Liver (tissue), 9 donors: ENCODE data around the gene MLN. TPM values are rescaled to one million over a fixed set of nuclear protein-coding genes. Genes with fewer than 3 reads are reported as not detected.

ENCODE experiments used
- DNase-seq: peaks from one replicate; pipeline ENCODE4 v3.0.0-alpha.2; 2017; ENCODE audit warnings: low spot score
- H3K27ac ChIP-seq, 2 donors: one replicate each; pipeline ENCODE4 v1.7.0; 2013; ENCODE audit warnings: inconsistent platforms in 2 of 2, low read length in 2 of 2, control low read depth in 1 of 2, low read depth in 1 of 2, mild to moderate bottlenecking in 1 of 2
- H3K27me3 ChIP-seq, 4 donors: one replicate each; pipeline versions ENCODE4 v1.6.1 to v1.7.0; 2013; ENCODE audit warnings: low read length in 3 of 4, inconsistent platforms in 1 of 4, mild to moderate bottlenecking in 1 of 4, moderate library complexity in 1 of 4; ENCODE audit not compliant: control insufficient read depth in 4 of 4, insufficient read depth in 4 of 4
- H3K36me3 ChIP-seq, 4 donors: one replicate each; pipeline versions ENCODE4 v1.6.1 to v1.7.0; 2013; ENCODE audit warnings: low read length in 3 of 4, mild to moderate bottlenecking in 3 of 4, low read depth in 1 of 4, moderate library complexity in 1 of 4; ENCODE audit not compliant: control insufficient read depth in 4 of 4, insufficient read depth in 3 of 4
- H3K4me1 ChIP-seq, 4 donors: one replicate each; pipeline versions ENCODE4 v1.6.1 to v1.7.0; 2013; ENCODE audit warnings: low read length in 3 of 4, mild to moderate bottlenecking in 3 of 4, moderate library complexity in 1 of 4; ENCODE audit not compliant: control insufficient read depth in 4 of 4, insufficient read depth in 4 of 4
- H3K4me3 ChIP-seq, 3 donors: one replicate each; pipeline versions ENCODE4 v1.6.1 to v1.7.0; 2013; ENCODE audit warnings: low read length in 3 of 3, control low read depth in 1 of 3, low read depth in 1 of 3, mild to moderate bottlenecking in 1 of 3
- H3K9ac ChIP-seq, 2 donors: one replicate each; pipeline ENCODE4 v1.7.0; 2013; ENCODE audit warnings: low read length in 2 of 2, mild to moderate bottlenecking in 2 of 2, moderate library complexity in 2 of 2, control low read depth in 1 of 2, low read depth in 1 of 2
- H3K9me3 ChIP-seq, 4 donors: one replicate each; pipeline versions ENCODE4 v1.6.1 to v1.7.0; 2013; ENCODE audit warnings: low read length in 3 of 4; ENCODE audit not compliant: control insufficient read depth in 4 of 4
- EGR1 ChIP-seq, 2 donors: IDR thresholded peaks; 2 replicates each; pipeline ENCODE4 v1.6.1; 2016 to 2018; ENCODE audit warnings: antibody characterized with exemption in 2 of 2, low read depth in 2 of 2
- FOXA1 ChIP-seq: IDR thresholded peaks from 2 replicates; pipeline ENCODE4 v1.6.1; 2016; ENCODE audit warnings: antibody characterized with exemption
- FOXA2 ChIP-seq: IDR thresholded peaks from 2 replicates; pipeline ENCODE4 v1.6.1; 2016; ENCODE audit warnings: antibody characterized with exemption
- GABPA ChIP-seq, 2 donors: IDR thresholded peaks in 1 of 2; conservative IDR thresholded peaks in 1 of 2; 2 replicates each; pipeline ENCODE4 v1.6.1; 2016; ENCODE audit warnings: antibody characterized with exemption in 2 of 2, mild to moderate bottlenecking in 1 of 2, moderate library complexity in 1 of 2
- HNF4A ChIP-seq, 2 donors: conservative IDR thresholded peaks; 2 replicates each; pipeline ENCODE4 v1.6.1; 2016; ENCODE audit warnings: antibody characterized with exemption in 2 of 2, mild to moderate bottlenecking in 2 of 2
- HNF4G ChIP-seq: IDR thresholded peaks from 2 replicates; pipeline ENCODE4 v1.6.1; 2016; ENCODE audit warnings: antibody characterized with exemption
- JUND ChIP-seq, 2 donors: IDR thresholded peaks; 2 replicates each; pipeline ENCODE4 v1.6.1; 2016; ENCODE audit warnings: antibody characterized with exemption in 2 of 2
- MAX ChIP-seq: IDR thresholded peaks from 2 replicates; pipeline ENCODE4 v1.6.1; 2016; ENCODE audit warnings: antibody characterized with exemption
- NR2F2 ChIP-seq: IDR thresholded peaks from 2 replicates; pipeline ENCODE4 v1.6.1; 2016; ENCODE audit warnings: antibody characterized with exemption
- RAD21 ChIP-seq, 2 donors: IDR thresholded peaks; 2 replicates each; pipeline ENCODE4 v1.6.1; 2016; ENCODE audit warnings: antibody characterized with exemption in 2 of 2, mild to moderate bottlenecking in 2 of 2
- REST ChIP-seq: IDR thresholded peaks from 2 replicates; pipeline ENCODE4 v1.6.1; 2016; ENCODE audit warnings: antibody characterized with exemption, mild to moderate bottlenecking
- RXRA ChIP-seq, 2 donors: IDR thresholded peaks; 2 replicates each; pipeline ENCODE4 v1.6.1; 2017 to 2018; ENCODE audit warnings: antibody characterized with exemption in 2 of 2, mild to moderate bottlenecking in 1 of 2
- SP1 ChIP-seq: IDR thresholded peaks from 2 replicates; pipeline ENCODE4 v1.6.1; 2018; ENCODE audit warnings: antibody characterized with exemption, mild to moderate bottlenecking
- TAF1 ChIP-seq: conservative IDR thresholded peaks from 2 replicates; pipeline ENCODE4 v1.6.1; 2016; ENCODE audit warnings: antibody characterized with exemption, mild to moderate bottlenecking
- YY1 ChIP-seq: IDR thresholded peaks from 2 replicates; pipeline ENCODE4 v1.6.1; 2016; ENCODE audit warnings: antibody characterized with exemption, mild to moderate bottlenecking
- ZBTB33 ChIP-seq: IDR thresholded peaks from 2 replicates; pipeline ENCODE4 v1.6.1; 2016; ENCODE audit warnings: antibody characterized with exemption
- WGBS: extraction: QIAGEN DNeasy Blood & Tissue Kit; methylation state at CpG from one replicate; pipeline ENCODE4 v1.1.7; 2013; 5-methylcytosine and 5-hydroxymethylcytosine counted together
- polyA plus RNA-seq, 2 donors: library from polyadenylated mRNA; stranded (reverse) in 1 of 2; unstranded in 1 of 2; fragments of 200-250 nt in 1 of 2; fragments of >200 nt in 1 of 2; fragmentation: Nextera tagmentation in 1 of 2; extraction: Ambion mirVana in 1 of 2; gene quantifications; one replicate each; pipeline versions ENCODE4 v1.2.1 to v1.2.3, GENCODE V29; 2013 to 2015
- total RNA-seq, 2 donors: library from RNA; depleted of rRNA; stranded (reverse); fragments of >200 nt; gene quantifications; one replicate each; pipeline ENCODE4 v1.2.3, GENCODE V29; 2014
- TF ChIP-seq, protein P1 (sequence below): fragments of 150-350 bp; IDR thresholded peaks from 2 replicates; pipeline ENCODE4 v1.5.1; 2017; ENCODE audit warnings: improper control_type of control experiment, low read depth, low read length; ENCODE audit not compliant: missing input control
- TF ChIP-seq, protein P2 (sequence below): IDR thresholded peaks from 2 replicates; pipeline ENCODE4 v1.6.1; 2016; ENCODE audit warnings: antibody characterized with exemption
- donor health status: healthy.
- donor health status: healthy.
- donor health status: healthy.
- donor health status: healthy.
- donor health status: healthy.

The MLN gene
- total and polyA plus RNA-seq, 4 donors = not detected

- Histone ChIP-seq H3K4me3 (no peak overlapping the region), H3K9me3 (no peaks in the 10 kb centered on the region), H3K27ac (no peak overlapping the region), H3K27me3 (no peaks in the 10 kb centered on the region), H3K36me3 (no peaks in the 10 kb centered on the region), H3K4me1 (peaks cover 8 to 34% (median 23%) of the 10 kb centered on the region in 4 donors), H3K9ac (no peak overlapping the region)
- TF ChIP-seq, protein P1, sequence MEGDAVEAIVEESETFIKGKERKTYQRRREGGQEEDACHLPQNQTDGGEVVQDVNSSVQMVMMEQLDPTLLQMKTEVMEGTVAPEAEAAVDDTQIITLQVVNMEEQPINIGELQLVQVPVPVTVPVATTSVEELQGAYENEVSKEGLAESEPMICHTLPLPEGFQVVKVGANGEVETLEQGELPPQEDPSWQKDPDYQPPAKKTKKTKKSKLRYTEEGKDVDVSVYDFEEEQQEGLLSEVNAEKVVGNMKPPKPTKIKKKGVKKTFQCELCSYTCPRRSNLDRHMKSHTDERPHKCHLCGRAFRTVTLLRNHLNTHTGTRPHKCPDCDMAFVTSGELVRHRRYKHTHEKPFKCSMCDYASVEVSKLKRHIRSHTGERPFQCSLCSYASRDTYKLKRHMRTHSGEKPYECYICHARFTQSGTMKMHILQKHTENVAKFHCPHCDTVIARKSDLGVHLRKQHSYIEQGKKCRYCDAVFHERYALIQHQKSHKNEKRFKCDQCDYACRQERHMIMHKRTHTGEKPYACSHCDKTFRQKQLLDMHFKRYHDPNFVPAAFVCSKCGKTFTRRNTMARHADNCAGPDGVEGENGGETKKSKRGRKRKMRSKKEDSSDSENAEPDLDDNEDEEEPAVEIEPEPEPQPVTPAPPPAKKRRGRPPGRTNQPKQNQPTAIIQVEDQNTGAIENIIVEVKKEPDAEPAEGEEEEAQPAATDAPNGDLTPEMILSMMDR = no peak
- TF ChIP-seq TAF1 (no peak), FOXA2 (no peak), SP1 (no peak), RAD21 (IDR thresholded peaks at IDR 0.05) (no peak), YY1 (no peak), EGR1 (IDR thresholded peaks at IDR 0.05; ENCODE audit: low read depth in 2 of 2) (no peak), JUND (IDR thresholded peaks at IDR 0.05) (no peak), ZBTB33 (no peak), RXRA (IDR thresholded peaks at IDR 0.05) (no peak), REST (no peak), GABPA (IDR thresholded peaks at IDR 0.05 in 1 of 2, conservative IDR thresholded peaks at IDR 0.05 in 1 of 2) (no peak), NR2F2 (no peak), FOXA1 (no peak), HNF4G (no peak), HNF4A (conservative IDR thresholded peaks at IDR 0.05) (no peak), MAX (no peak)
- TF ChIP-seq, protein P2, sequence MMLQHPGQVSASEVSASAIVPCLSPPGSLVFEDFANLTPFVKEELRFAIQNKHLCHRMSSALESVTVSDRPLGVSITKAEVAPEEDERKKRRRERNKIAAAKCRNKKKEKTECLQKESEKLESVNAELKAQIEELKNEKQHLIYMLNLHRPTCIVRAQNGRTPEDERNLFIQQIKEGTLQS = no peak
- WGBS = 73% methylated on average over 4 of the region's 4 CpGs
- no peak for DNase-seq
Measured at GRCh38 chr6:33762713-33763112, 41.1 kb downstream of the MLN start.
